Measurements from ENCODE around the gene ACVR1.
"Not testable (repeated sequence)": the region's sequence is repeated elsewhere in the genome, so short reads cannot be mapped to it uniquely, and the experiment has no call there.

Gene ACVR1

GRCh38 chr2:157749684-157750083 lies 126.4 kb downstream of the ACVR1 start:
- DNase-seq = no peak

GRCh38 chr2:157748371-157749142 lies 127.6 kb downstream of the ACVR1 start:
- DNase-seq = no peak

GRCh38 chr2:157747695-157748370 lies 128.3 kb downstream of the ACVR1 start:
- DNase-seq = no peak

- no peak for DNase-seq
Measured at GRCh38 chr2:157747280-157747679, 128.8 kb downstream of the ACVR1 start.

- no peak for DNase-seq
Measured at GRCh38 chr2:157746234-157746950, 129.7 kb downstream of the ACVR1 start.

GRCh38 chr2:157744571-157745076 lies 131.5 kb downstream of the ACVR1 start:
- DNase-seq = no peak

- DNase-seq = no peak
Measured at GRCh38 chr2:157743051-157743450, 133.1 kb downstream of the ACVR1 start.

GRCh38 chr2:157741819-157742484 lies 134.2 kb downstream of the ACVR1 start:
- DNase-seq = no peak

GRCh38 chr2:157737656-157738055 lies 138.5 kb downstream of the ACVR1 start:
- DNase-seq = no peak

- no peak for DNase-seq
Measured at GRCh38 chr2:157735532-157735931, 140.6 kb downstream of the ACVR1 start.

- DNase-seq = no peak
Measured at GRCh38 chr2:157733263-157733662, 142.9 kb downstream of the ACVR1 start.

GRCh38 chr2:157732596-157732995 lies 143.5 kb downstream of the ACVR1 start:
- DNase-seq = no peak

GRCh38 chr2:157727693-157728092 lies 148.4 kb downstream of the ACVR1 start:
- no peak for DNase-seq

- no peak for DNase-seq
Measured at GRCh38 chr2:157726946-157727345, 149.2 kb downstream of the ACVR1 start.

- no peak for DNase-seq
Measured at GRCh38 chr2:157725846-157726245, 150.3 kb downstream of the ACVR1 start.

GRCh38 chr2:157722580-157723234 lies 153.4 kb downstream of the ACVR1 start:
- no peak for DNase-seq

GRCh38 chr2:157720504-157720903 lies 155.6 kb downstream of the ACVR1 start:
- DNase-seq = no peak

GRCh38 chr2:157704653-157705052 lies 171.5 kb downstream of the ACVR1 start:
- DNase-seq = not testable (repeated sequence)

GRCh38 chr2:157704148-157704547 lies 172.0 kb downstream of the ACVR1 start:
- not testable (repeated sequence) for DNase-seq

- no peak for DNase-seq
Measured at GRCh38 chr2:157699806-157700205, 176.3 kb downstream of the ACVR1 start.

- no peak for DNase-seq
Measured at GRCh38 chr2:157699009-157699408, 177.1 kb downstream of the ACVR1 start.

GRCh38 chr2:157698430-157698829 lies 177.7 kb downstream of the ACVR1 start:
- DNase-seq = no peak
